ENCODE data around the gene HOOK2.

Gene HOOK2

GRCh38 chr19:12796146-12797071, 21.1 kb upstream of the HOOK2 start (continued):
- TF ChIP-seq ZNF645 (tag by site-specific recombination; IDR thresholded peaks at IDR 0.05): no peak
- TF ChIP-seq ZNF311 (tag by site-specific recombination; IDR thresholded peaks at IDR 0.05; ENCODE audit: borderline replicate concordance): no peak
- TF ChIP-seq ZNF701 (tag by site-specific recombination; IDR thresholded peaks at IDR 0.05): no peak
- no peak for TF ChIP-seq REST (tag by site-specific recombination; IDR thresholded peaks at IDR 0.05)
- peak; percentile 100 for TF ChIP-seq ZNF654 (tag by site-specific recombination; IDR thresholded peaks at IDR 0.05; ENCODE audit: low read depth)
- no peak for TF ChIP-seq SCRT2 (tag by site-specific recombination; IDR thresholded peaks at IDR 0.05)
- TF ChIP-seq KLF17 (tag by site-specific recombination; IDR thresholded peaks at IDR 0.05): peak; percentile 77; the same call in 1 of the 2 replicates
- no peak for TF ChIP-seq ZNF473 (tag by site-specific recombination; IDR thresholded peaks at IDR 0.05)
- peak; percentile 35; the same call in 1 of the 2 replicates for TF ChIP-seq ZBTB17 (tag by site-specific recombination; IDR thresholded peaks at IDR 0.05)
- TF ChIP-seq ELK4 (IDR thresholded peaks at IDR 0.05; ENCODE audit: borderline replicate concordance, low read depth, low read length): no peak
- TF ChIP-seq PRDM1 (tag by site-specific recombination; IDR thresholded peaks at IDR 0.05): no peak
- no peak for TF ChIP-seq ZSCAN23 (tag by site-specific recombination; IDR thresholded peaks at IDR 0.05)
- TF ChIP-seq ZNF555 (tag by site-specific recombination; conservative IDR thresholded peaks at IDR 0.05): no peak
- TF ChIP-seq ATF2 (tag by site-specific recombination; IDR thresholded peaks at IDR 0.05; ENCODE audit: low read depth): no peak
- TF ChIP-seq FEZF1 (tag by site-specific recombination; IDR thresholded peaks at IDR 0.05): peak; percentile 71
- TF ChIP-seq ZNF10 (tag by site-specific recombination; IDR thresholded peaks at IDR 0.05): no peak
- peak; percentile 86 for TF ChIP-seq KLF1 (tag by site-specific recombination; IDR thresholded peaks at IDR 0.05)
- no peak for TF ChIP-seq ZFP41 (tag by site-specific recombination; IDR thresholded peaks at IDR 0.05; ENCODE audit: borderline replicate concordance)
- TF ChIP-seq ZNF2 (tag by site-specific recombination; IDR thresholded peaks at IDR 0.05): peak; percentile 66; the same call in 1 of the 2 replicates
- no peak for TF ChIP-seq ZNF560 (tag by site-specific recombination; IDR thresholded peaks at IDR 0.05; ENCODE audit: borderline replicate concordance)
- 0 out of 2 replicates have a peak, but pooled peaks have one; percentile 29 for TF ChIP-seq ZNF335 (tag by site-specific recombination; conservative IDR thresholded peaks at IDR 0.05)
- no peak for TF ChIP-seq OVOL3 (tag by site-specific recombination; IDR thresholded peaks at IDR 0.05)
- TF ChIP-seq ZBTB48 (tag by site-specific recombination; IDR thresholded peaks at IDR 0.05): peak; percentile 87; the same call in 1 of the 2 replicates
- TF ChIP-seq ZNF155 (tag by site-specific recombination; IDR thresholded peaks at IDR 0.05): no peak
- peak; percentile 47; the same call in 1 of the 2 replicates for TF ChIP-seq ZBTB11 (tag by site-specific recombination; conservative IDR thresholded peaks at IDR 0.05; ENCODE audit: low read depth)

Data from HEK293 (cell line).